OCI-LY1 (cell line): ENCODE data around the gene BCL2L13.

Experiments
- H2AFZ ChIP-seq: fragments of 200-600 bp; sonication (generic), shearing (Covaris generic); 2 replicates; pipeline ENCODE4 v1.6.0; 2014; ENCODE audit warnings: antibody characterized with exemption, mild to moderate bottlenecking, low read length
- H3F3A ChIP-seq: fragments of 200-600 bp; sonication (generic), shearing (Covaris generic); 2 replicates; pipeline ENCODE4 v1.6.0; 2014; ENCODE audit warnings: mild to moderate bottlenecking, antibody characterized with exemption, low read length, moderate library complexity; ENCODE audit not compliant: insufficient read depth
- H3K27ac ChIP-seq: fragments of 200-600 bp; sonication (generic); 2 replicates; pipeline ENCODE4 v1.5.1; 2014; ENCODE audit warnings: low read length, mixed run types, mild to moderate bottlenecking, low read depth; ENCODE audit not compliant: poor library complexity, severe bottlenecking
- H3K27me3 ChIP-seq: fragments of 200-600 bp; sonication (generic); 2 replicates; pipeline ENCODE4 v1.6.0; 2014; ENCODE audit warnings: antibody characterized with exemption, mild to moderate bottlenecking, low read length, moderate library complexity; ENCODE audit not compliant: insufficient read depth
- H3K36me3 ChIP-seq: fragments of 200-600 bp; sonication (generic); 2 replicates; pipeline ENCODE4 v1.6.1; 2014; ENCODE audit warnings: mild to moderate bottlenecking, antibody characterized with exemption, low read length, moderate library complexity, mixed read lengths; ENCODE audit not compliant: insufficient read depth
- H3K4me1 ChIP-seq: fragments of 200-600 bp; sonication (generic); 2 replicates; pipeline ENCODE4 v1.5.1; 2014; ENCODE audit warnings: mild to moderate bottlenecking, low read length, moderate library complexity; ENCODE audit not compliant: insufficient read depth, severe bottlenecking
- H3K4me2 ChIP-seq: fragments of 200-600 bp; sonication (generic), shearing (Covaris generic); 2 replicates; pipeline ENCODE4 v1.6.1; 2014; ENCODE audit warnings: low read length
- H3K4me3 ChIP-seq: fragments of 200-600 bp; sonication (generic); 2 replicates; pipeline ENCODE4 v1.5.1; 2014; ENCODE audit warnings: low read length, low read depth, mild to moderate bottlenecking, mixed read lengths; ENCODE audit not compliant: poor library complexity, severe bottlenecking
- H3K79me2 ChIP-seq: fragments of 200-600 bp; shearing (Covaris generic); 2 replicates; pipeline ENCODE4 v1.6.1; 2016; ENCODE audit warnings: mixed run types, low read length, mixed read lengths; ENCODE audit not compliant: insufficient read depth
- H3K9ac ChIP-seq: fragments of 200-600 bp; sonication (generic), shearing (Covaris generic); 2 replicates; pipeline ENCODE4 v1.6.1; 2014; ENCODE audit warnings: mild to moderate bottlenecking, low read length, mixed read lengths
- H3K9me2 ChIP-seq: fragments of 200-600 bp; sonication (generic), shearing (Covaris generic); 2 replicates; pipeline ENCODE4 v1.6.1; 2014; ENCODE audit warnings: low read depth, mild to moderate bottlenecking, low read length, mixed read lengths
- H3K9me3 ChIP-seq: fragments of 200-600 bp; shearing (Covaris generic); 2 replicates; pipeline ENCODE4 v1.6.1; 2014; ENCODE audit warnings: low read length, mixed read lengths
- H4K20me1 ChIP-seq: fragments of 200-600 bp; sonication (generic), shearing (Covaris generic); 2 replicates; pipeline ENCODE4 v1.6.0; 2016; ENCODE audit warnings: mild to moderate bottlenecking, low read length; ENCODE audit not compliant: insufficient read depth
- EZH2 ChIP-seq: fragments of 200-600 bp; sonication (generic), shearing (Covaris generic); IDR thresholded peaks from 2 replicates; pipeline ENCODE4 v1.8.0; 2017; ENCODE audit warnings: borderline replicate concordance, mixed run types, mild to moderate bottlenecking, antibody characterized with exemption, low read length, moderate library complexity, mixed read lengths
- TF ChIP-seq, protein P1 (sequence below): fragments of 200-600 bp; sonication (generic), shearing (Covaris generic); IDR thresholded peaks from 2 replicates; pipeline ENCODE4 v1.5.1; 2017; ENCODE audit warnings: mild to moderate bottlenecking, antibody characterized with exemption, low read length, moderate library complexity, mixed read lengths

Gene BCL2L13

DNA sequence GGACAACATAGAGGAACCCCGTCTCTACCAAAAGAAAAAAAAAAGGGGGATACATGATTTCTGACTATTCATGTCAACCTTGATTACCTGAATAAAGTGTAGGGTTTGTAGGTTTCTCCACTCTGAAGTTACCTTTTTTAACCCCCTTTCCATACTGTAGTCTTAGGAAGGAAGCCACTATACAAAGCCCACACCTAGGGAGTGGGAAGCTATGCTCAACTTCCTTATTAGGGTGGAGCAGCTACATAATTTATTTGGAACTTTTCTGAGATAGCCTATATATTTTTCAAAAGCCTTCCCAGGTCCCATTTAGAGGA lies 9.4 kb upstream of the BCL2L13 start:
- Histone ChIP-seq H3K9ac (peak overlapping the region; percentile 94), H3K9me2 (no peaks in the 10 kb centered on the region), H3K36me3 (peaks cover 5% of the 10 kb centered on the region; the same call in 1 of the 2 replicates), H3K4me2 (peak overlapping the region; percentile 78), H4K20me1 (no peaks in the 10 kb centered on the region), H3K4me1 (peaks cover 18% of the 10 kb centered on the region), H3K79me2 (peaks cover 26% of the 10 kb centered on the region), H3F3A (no peaks in the 10 kb centered on the region), H3K27me3 (no peaks in the 10 kb centered on the region), H3K27ac (peak overlapping the region; percentile 15), H3K4me3 (peak overlapping the region; percentile 97), H2AFZ (no peak overlapping the region), H3K9me3 (no peaks in the 10 kb centered on the region)
- TF ChIP-seq, protein P1, sequence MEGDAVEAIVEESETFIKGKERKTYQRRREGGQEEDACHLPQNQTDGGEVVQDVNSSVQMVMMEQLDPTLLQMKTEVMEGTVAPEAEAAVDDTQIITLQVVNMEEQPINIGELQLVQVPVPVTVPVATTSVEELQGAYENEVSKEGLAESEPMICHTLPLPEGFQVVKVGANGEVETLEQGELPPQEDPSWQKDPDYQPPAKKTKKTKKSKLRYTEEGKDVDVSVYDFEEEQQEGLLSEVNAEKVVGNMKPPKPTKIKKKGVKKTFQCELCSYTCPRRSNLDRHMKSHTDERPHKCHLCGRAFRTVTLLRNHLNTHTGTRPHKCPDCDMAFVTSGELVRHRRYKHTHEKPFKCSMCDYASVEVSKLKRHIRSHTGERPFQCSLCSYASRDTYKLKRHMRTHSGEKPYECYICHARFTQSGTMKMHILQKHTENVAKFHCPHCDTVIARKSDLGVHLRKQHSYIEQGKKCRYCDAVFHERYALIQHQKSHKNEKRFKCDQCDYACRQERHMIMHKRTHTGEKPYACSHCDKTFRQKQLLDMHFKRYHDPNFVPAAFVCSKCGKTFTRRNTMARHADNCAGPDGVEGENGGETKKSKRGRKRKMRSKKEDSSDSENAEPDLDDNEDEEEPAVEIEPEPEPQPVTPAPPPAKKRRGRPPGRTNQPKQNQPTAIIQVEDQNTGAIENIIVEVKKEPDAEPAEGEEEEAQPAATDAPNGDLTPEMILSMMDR, result no peak
- TF ChIP-seq EZH2, result no peak

DNA sequence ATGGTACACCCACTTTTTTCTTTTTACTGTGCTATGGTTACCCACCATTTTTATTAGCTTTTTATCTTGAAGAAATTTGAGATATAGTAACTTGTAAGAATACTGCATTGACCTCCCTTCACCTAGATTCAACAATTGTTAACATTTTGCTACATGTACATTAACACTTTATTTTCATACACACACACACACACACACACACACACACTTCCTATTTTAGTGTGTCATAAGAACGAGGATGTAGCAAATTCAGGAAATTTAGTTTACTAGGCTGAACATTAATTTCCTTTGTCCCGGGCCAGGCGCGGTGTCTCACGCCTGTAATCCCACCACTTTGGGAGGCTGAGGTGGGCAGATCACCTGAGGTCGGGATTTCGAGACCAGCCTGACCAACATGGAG lies 8.9 kb upstream of the BCL2L13 start:
- TF ChIP-seq, protein P1, result no peak
- TF ChIP-seq EZH2, result no peak
- Histone ChIP-seq H3K79me2 (peaks cover 26% of the 10 kb centered on the region), H3K9me2 (no peaks in the 10 kb centered on the region), H3K4me2 (peak overlapping the region; percentile 78), H3K27ac (no peak overlapping the region), H4K20me1 (no peaks in the 10 kb centered on the region), H3K4me1 (peaks cover 18% of the 10 kb centered on the region), H3K4me3 (peak overlapping the region; percentile 97), H3K27me3 (no peaks in the 10 kb centered on the region), H2AFZ (no peak overlapping the region), H3K36me3 (peaks cover under 1% of the 10 kb centered on the region; the same call in 1 of the 2 replicates), H3K9ac (peak overlapping the region; percentile 94), H3F3A (no peaks in the 10 kb centered on the region), H3K9me3 (no peaks in the 10 kb centered on the region)

DNA sequence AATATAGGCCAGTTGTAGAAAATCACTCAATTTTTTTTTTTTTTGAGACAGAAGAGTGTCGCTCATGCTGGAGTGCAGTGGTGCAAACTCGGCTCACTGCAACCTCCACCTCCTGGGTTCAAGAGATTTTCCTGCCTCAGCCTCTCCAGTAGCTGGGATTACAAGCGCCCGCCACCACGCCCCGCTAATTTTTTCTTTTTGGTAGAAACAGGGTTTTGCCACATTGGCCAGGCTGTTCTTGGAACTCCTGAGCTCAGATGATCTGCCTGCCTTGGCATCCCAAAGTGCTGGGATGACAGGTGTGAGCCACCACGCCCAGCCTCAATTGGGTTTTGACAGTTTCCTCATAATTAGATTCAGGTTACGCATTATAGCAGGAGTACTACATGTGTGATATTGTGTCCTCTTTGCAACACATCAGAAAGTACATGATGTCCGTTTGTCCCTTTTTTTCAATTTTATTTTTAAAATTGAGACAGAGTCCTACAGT lies 7.4 kb upstream of the BCL2L13 start:
- Histone ChIP-seq H3K27me3 (no peaks in the 10 kb centered on the region), H3K36me3 (no peaks in the 10 kb centered on the region), H3K4me1 (peaks cover 18% of the 10 kb centered on the region), H3K9ac (no peak overlapping the region), H4K20me1 (no peaks in the 10 kb centered on the region), H3K27ac (no peak overlapping the region), H3K9me2 (no peaks in the 10 kb centered on the region), H3K79me2 (peaks cover 19% of the 10 kb centered on the region), H3K4me3 (no peak overlapping the region), H3F3A (no peaks in the 10 kb centered on the region), H3K4me2 (no peak overlapping the region), H3K9me3 (no peaks in the 10 kb centered on the region), H2AFZ (no peak overlapping the region)
- TF ChIP-seq, protein P1, result no peak
- no peak for TF ChIP-seq EZH2
